ENCODE data around the gene CRYBG1.

The CRYBG1 gene

DNA sequence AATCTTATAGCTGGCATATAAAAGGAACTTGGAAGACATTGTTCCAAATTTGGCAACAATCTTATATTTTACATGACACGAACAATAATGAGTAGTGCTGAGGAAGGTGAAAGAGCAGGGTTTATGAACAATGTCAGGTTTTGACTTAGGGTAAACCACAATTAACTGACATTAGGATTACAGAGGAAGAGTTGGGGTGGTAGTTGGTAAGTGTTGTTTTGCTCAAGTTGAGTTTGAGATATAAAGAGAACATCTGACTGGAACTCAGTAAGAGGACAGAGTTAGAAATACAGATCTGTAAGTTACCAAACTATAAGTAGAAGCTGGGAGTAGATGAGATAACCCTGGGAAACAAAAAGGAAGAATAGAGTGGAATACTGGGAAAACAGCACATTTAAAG is 253.6 kb downstream of the CRYBG1 start:
- DNase-seq (ENCODE audit: low spot score): no peak
- no peak for TF ChIP-seq CTCF (IDR thresholded peaks at IDR 0.05; ENCODE audit: extremely low read depth, missing control alignments)

- no peak for TF ChIP-seq CTCF (IDR thresholded peaks at IDR 0.05; ENCODE audit: extremely low read depth, missing control alignments)
- no peak for DNase-seq (ENCODE audit: low spot score)
Measured at GRCh38 chr6:106614592-106615257, 254.2 kb downstream of the CRYBG1 start.

GRCh38 chr6:106617302-106617701 is 256.8 kb downstream of the CRYBG1 start:
- TF ChIP-seq CTCF (IDR thresholded peaks at IDR 0.05; ENCODE audit: extremely low read depth, missing control alignments): no peak
- no peak for DNase-seq (ENCODE audit: low spot score)

DNA sequence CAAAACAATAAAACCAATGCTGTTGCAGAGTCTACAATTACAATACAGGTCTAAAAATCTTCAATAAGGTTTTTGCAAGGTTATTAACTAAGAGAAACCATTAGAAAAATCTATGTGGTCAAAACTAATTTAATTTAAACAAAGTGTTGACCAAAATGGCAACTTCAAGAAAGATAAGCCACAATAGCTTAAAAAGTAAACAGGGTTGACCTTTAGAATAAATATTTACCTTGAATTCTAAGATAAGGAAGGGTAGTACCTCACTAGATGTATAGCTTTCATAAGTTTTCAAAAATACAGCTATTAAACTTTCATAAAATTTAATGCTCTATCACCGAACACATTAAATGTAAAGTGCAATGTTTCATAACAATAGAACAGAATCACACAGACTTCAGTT is 257.3 kb downstream of the CRYBG1 start:
- TF ChIP-seq CTCF (IDR thresholded peaks at IDR 0.05; ENCODE audit: extremely low read depth, missing control alignments): no peak
- no peak for DNase-seq (ENCODE audit: low spot score)

- DNase-seq (ENCODE audit: low spot score): no peak
- no peak for TF ChIP-seq CTCF (IDR thresholded peaks at IDR 0.05; ENCODE audit: extremely low read depth, missing control alignments)
Measured at GRCh38 chr6:106618324-106618723, 257.8 kb downstream of the CRYBG1 start.

GRCh38 chr6:106619223-106619622 is 258.7 kb downstream of the CRYBG1 start:
- no peak for TF ChIP-seq CTCF (IDR thresholded peaks at IDR 0.05; ENCODE audit: extremely low read depth, missing control alignments)
- DNase-seq (ENCODE audit: low spot score): no peak

GRCh38 chr6:106620931-106621672 is 260.6 kb downstream of the CRYBG1 start:
- DNase-seq (ENCODE audit: low spot score): no peak

More at GRCh38 chr6:106620931-106621672, 260.6 kb downstream of the CRYBG1 start:
- no peak for TF ChIP-seq CTCF (IDR thresholded peaks at IDR 0.05; ENCODE audit: extremely low read depth, missing control alignments)

All from GM20000 (cell line).